Stimulated activated CD8-positive, alpha-beta memory T cell treated with anti-CD3 and anti-CD28 coated beads, Interleukin-2, amount 100 ng/mL, for 48 hours (primary cell): ENCODE data around the gene RDM1.

ENCODE experiments used
- DNase-seq, 2 donors: peaks; one replicate each; pipeline ENCODE4 v3.0.0-alpha.2; 2020; ENCODE audit warnings: low read depth in 2 of 2

RDM1 gene

GRCh38 chr17:35872196-35872980 is 58.2 kb downstream of the RDM1 start:
- no peak for DNase-seq

GRCh38 chr17:35870906-35871819 is 59.4 kb downstream of the RDM1 start:
- DNase-seq, result no peak

GRCh38 chr17:35868737-35869136 is 61.8 kb downstream of the RDM1 start, which contains the start of gene HEATR9:
HEATR9 (minus strand) TSS chr17:35868891; CDS start chr17:35868742, 149 bp downstream.
- DNase-seq, result no peak
